GM12865 (cell line): ENCODE data around the gene HUWE1.

Experiments
- DNase-seq: peaks from one replicate; pipeline ENCODE4 v3.0.0; 2010; ENCODE audit warnings: low read depth
- H3K4me3 ChIP-seq: 2 replicates; pipeline ENCODE4 v1.5.1; 2011; ENCODE audit warnings: mild to moderate bottlenecking, low read depth, low read length, control low read depth
- TF ChIP-seq, protein P1 (sequence below): IDR thresholded peaks from 2 replicates; pipeline ENCODE4 v1.5.1; 2011; ENCODE audit warnings: low read length, control low read depth, low read depth, inconsistent platforms; ENCODE audit not compliant: insufficient read depth; ENCODE audit errors: missing control alignments

The HUWE1 gene

DNA sequence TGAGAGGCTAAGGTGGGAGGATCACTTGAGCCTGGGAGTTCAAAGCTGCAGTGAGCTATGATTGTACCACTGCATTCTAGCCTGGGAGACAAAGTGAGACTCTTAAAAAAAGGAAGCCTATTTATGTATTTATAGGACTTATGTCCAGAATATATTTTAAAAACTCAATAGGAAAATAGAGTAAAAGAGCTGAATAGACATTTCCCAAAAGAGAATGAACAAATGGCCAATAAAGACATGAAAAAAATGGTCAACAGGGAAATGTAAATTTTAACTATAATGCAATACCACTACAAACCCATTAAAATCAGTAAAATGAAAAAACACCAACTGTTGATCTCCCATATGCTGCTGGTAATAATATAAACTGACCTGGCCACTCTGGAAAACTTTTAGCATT is 115.0 kb downstream of the HUWE1 start:
- TF ChIP-seq, protein P1, sequence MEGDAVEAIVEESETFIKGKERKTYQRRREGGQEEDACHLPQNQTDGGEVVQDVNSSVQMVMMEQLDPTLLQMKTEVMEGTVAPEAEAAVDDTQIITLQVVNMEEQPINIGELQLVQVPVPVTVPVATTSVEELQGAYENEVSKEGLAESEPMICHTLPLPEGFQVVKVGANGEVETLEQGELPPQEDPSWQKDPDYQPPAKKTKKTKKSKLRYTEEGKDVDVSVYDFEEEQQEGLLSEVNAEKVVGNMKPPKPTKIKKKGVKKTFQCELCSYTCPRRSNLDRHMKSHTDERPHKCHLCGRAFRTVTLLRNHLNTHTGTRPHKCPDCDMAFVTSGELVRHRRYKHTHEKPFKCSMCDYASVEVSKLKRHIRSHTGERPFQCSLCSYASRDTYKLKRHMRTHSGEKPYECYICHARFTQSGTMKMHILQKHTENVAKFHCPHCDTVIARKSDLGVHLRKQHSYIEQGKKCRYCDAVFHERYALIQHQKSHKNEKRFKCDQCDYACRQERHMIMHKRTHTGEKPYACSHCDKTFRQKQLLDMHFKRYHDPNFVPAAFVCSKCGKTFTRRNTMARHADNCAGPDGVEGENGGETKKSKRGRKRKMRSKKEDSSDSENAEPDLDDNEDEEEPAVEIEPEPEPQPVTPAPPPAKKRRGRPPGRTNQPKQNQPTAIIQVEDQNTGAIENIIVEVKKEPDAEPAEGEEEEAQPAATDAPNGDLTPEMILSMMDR: no peak
- H3K4me3 ChIP-seq: no peak overlapping the region
- DNase-seq: no peak

DNA sequence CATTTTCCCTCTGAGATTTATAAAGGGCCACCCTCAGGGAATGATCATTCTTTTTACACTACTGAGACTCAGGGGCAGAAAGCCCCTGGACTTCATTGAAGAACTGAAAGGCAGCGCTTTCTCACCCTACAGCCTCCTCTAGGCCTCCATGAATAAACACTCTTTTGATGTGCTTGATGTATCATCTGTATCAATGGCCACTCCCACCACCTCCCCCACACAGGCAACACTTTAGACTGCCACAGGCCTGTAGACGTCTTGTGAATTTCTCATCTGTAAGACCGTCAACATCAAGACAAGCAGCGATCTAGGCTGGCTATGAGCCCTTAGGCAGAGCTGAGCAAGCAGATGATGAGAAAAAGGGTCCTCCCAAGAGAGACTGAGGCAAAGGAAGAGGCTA is 123.2 kb downstream of the HUWE1 start:
- H3K4me3 ChIP-seq: no peak overlapping the region
- no peak for DNase-seq
- TF ChIP-seq, protein P1: no peak

DNA sequence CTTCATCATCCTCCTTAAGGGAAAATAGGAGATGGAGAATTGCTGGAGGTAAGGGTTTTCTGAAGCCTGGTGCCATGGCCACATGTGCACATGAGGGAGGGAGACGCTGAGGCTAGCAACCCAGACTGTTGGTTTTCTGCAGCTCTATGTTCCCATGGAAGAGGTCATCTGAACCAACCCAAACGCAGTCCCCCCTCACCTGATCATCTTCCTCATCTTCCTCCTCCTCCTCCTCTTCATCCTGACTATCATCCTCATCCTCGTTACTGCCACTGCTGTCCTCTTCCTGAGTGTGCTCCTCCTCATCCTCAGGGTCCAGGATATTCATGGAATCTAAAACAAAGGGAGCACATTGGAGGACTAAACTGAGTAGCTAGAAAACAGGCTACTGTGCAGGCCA is 124.6 kb downstream of the HUWE1 start:
- DNase-seq: no peak
- H3K4me3 ChIP-seq: no peak overlapping the region
- TF ChIP-seq, protein P1: no peak

DNA sequence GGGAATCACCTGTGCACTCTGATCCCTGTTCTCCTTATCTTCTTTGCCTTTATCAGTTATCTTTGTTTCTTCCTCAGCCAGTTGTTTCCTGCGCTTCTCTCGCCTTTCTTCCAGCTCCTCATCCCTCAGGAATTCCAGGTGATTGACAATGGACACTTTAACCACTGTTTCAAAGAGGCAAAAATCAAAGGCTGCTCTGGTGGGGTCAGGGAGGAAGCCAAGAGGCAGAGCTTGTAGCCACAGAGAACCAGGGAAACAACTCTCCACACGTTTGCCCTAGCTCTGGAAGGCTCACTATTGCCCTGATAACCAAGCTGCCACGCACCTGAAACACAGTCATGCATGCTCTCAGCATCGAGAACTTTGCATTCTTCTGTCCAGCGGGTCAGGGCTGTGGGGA is 127.9 kb downstream of the HUWE1 start:
- TF ChIP-seq, protein P1: no peak
- no peak for DNase-seq
- H3K4me3 ChIP-seq: no peak overlapping the region

DNA sequence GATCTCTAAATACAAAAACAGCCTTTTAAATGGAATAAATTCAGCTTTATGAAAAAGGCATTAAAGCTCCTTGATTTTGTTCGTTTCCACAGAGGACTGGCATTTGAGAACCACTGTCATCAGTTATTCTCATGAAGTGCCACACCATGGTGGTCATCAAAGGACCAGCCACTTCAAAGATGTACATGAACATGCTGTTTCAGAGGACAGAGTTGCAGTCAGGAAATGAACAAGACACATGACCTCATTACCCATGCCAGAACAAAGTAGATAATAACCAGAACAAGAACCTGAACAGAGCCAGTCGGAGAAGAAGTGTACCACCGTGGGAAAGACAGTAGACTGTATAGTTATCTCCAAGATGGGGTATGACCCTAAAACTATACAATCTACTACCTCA is 129.7 kb downstream of the HUWE1 start:
- no peak overlapping the region for H3K4me3 ChIP-seq
- TF ChIP-seq, protein P1: no peak
- no peak for DNase-seq

DNA sequence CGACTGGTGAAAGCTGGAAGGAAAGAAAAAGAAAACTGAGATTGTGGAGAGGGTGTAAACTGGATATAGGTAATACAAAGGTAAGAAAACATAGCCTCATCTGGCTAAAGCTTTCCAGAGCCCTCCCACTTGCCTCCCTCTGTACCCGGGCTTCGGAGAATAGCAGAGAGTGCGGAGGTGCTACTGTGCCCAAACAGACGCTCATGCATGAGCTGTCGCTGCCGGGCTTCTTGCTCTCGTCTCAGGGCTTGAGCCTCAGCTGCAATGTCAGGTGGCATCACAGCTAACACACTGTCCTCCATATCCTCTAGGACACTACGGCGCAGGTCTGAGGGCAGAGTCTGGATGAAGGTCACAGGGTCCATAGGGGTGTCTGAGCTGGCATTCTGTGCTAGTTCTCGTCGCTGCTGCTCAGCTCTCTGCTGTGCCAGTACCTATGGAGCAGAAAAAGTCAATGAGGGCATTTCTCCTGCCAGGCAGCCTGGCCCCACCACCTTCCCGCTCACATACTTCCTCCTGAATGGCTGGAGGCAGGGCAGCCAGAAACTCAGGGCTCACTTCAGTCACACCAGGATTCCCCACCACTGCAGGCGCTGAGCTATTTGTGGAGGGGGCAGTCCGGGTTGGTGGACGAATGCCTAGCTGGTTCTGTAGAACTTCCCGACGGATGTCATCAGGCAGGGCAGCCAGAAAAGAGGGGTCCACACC is 135.6 kb downstream of the HUWE1 start:
- no peak for DNase-seq
- H3K4me3 ChIP-seq: no peak overlapping the region
- TF ChIP-seq, protein P1: no peak

DNA sequence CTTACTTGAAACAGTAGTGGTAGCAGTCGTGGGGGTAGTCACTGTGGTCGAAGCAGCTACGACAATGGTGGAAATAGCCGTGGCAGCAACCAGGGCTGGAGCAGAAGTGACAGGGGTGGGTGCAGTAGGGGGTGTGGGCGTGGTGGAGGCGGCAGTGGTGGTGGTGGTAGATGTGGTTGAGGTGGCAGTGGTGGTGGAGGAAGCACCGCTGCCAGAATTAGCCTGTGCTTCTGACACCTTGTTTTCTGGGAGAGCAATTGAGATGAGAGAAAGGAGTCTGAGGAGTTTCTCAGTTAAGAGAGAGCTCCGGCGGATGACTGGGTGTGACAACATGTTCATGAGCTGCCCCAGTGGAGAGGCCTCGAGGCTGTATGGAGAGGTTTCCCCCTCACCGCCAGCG is 138.9 kb downstream of the HUWE1 start:
- TF ChIP-seq, protein P1: no peak

More for the DNA sequence above, 138.9 kb downstream of the HUWE1 start:
- DNase-seq: no peak
- H3K4me3 ChIP-seq: no peak overlapping the region
